ENCODE data around the gene COL23A1. TPM values are rescaled to one million over a fixed set of nuclear protein-coding genes. Genes with fewer than 3 reads are reported as not detected.

Gene COL23A1
- total RNA-seq, 1 experiment from 2014 or later = 0.18 TPM

DNA sequence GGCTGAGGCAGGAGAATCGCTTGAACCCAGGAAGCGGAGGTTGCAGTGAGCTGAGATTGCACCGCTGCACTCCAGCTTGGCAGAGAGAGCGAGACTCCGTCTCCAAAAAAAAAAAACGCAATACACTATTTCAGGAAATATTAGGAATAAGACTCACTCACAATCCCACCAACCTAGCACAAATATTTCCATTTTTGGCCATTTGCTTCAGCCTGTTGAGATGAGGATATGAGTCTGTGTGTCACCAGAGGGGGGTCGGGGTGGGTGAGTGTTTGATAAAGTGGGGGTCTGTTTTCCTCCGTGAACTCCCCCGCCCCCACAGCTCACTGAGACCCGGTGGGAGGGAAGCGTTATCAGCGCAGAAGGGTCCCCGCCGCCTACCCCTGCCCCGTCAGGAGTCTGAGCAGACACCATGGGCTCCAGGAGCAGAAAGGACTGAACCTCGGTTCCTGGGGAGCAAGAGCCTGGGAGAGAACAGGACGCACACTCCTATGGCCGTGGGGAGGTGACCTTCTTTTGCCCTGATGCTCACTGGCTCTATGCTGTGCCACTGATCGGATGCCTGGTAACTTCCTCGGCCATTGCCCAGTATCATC, 203.8 kb downstream of the COL23A1 start:
- Mint-ChIP-seq H3K9me3 (ENCODE audit: unreplicated experiment) (no peaks in the 10 kb centered on the region), H3K27me3 (ENCODE audit: insufficient read depth, unreplicated experiment) (no peaks in the 10 kb centered on the region), H3K4me1 (ENCODE audit: low read depth, unreplicated experiment) (peaks cover 12% of the 10 kb centered on the region), H3K36me3 (ENCODE audit: insufficient read depth, unreplicated experiment) (no peaks in the 10 kb centered on the region), H3K27ac (ENCODE audit: unreplicated experiment) (no peak overlapping the region), H3K4me3 (ENCODE audit: unreplicated experiment) (no peak overlapping the region)
- BruUV-seq (replicated peaks) = no TSS peak
- intact Hi-C loops (cut with micrococcal nuclease; ENCODE audit: unreplicated experiment) = no loop called here
- TF ChIP-seq, protein P1, sequence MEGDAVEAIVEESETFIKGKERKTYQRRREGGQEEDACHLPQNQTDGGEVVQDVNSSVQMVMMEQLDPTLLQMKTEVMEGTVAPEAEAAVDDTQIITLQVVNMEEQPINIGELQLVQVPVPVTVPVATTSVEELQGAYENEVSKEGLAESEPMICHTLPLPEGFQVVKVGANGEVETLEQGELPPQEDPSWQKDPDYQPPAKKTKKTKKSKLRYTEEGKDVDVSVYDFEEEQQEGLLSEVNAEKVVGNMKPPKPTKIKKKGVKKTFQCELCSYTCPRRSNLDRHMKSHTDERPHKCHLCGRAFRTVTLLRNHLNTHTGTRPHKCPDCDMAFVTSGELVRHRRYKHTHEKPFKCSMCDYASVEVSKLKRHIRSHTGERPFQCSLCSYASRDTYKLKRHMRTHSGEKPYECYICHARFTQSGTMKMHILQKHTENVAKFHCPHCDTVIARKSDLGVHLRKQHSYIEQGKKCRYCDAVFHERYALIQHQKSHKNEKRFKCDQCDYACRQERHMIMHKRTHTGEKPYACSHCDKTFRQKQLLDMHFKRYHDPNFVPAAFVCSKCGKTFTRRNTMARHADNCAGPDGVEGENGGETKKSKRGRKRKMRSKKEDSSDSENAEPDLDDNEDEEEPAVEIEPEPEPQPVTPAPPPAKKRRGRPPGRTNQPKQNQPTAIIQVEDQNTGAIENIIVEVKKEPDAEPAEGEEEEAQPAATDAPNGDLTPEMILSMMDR (IDR thresholded peaks at IDR 0.05; ENCODE audit: insufficient read depth in 1 of 2, low read depth in 1 of 2, low read length in 1 of 2, severe bottlenecking in 1 of 2, unreplicated experiment in 1 of 2) = no peak
- ChIA-PET CTCF (interaction anchor here (0.6 kb wide), 1 partner anchor 635 kb away, joined by 6 read pairs; no protein-coding TSS in a partner anchor), POLR2A (no interaction called here)
- H3K4me3 ChIP-seq (ENCODE audit: low read depth, low read length) = no peak overlapping the region
- H3K9me3 ChIP-seq = no peaks in the 10 kb centered on the region
- H3K36me3 ChIP-seq (ENCODE audit: control insufficient read depth, insufficient read depth, low read length) = no peaks in the 10 kb centered on the region
- H3K4me1 ChIP-seq = no peaks in the 10 kb centered on the region
- no peaks in the 10 kb centered on the region for H3K27me3 ChIP-seq (replicated peaks; ENCODE audit: control insufficient read depth, insufficient read depth, low read length)
- no peak for DNase-seq

DNA sequence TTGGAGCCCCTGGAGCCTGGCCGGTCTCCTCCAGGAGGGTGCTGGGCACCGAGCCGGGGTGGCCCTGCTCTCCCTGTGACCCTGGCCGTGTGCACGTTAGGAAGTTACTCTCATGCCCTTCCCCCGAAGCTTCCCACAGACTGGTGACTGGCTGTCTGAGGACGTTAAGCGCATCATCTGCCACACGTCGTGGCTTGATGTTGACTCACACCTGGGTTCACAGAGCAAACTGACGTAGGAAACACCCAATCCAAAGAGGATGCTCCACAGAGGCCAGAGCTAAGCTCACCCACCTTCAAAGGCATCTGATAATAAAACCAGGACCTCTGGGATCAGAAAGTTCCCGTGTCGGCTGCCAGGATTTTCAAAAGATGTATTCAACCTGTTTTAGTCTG, 204.7 kb downstream of the COL23A1 start:
- intact Hi-C loops (cut with micrococcal nuclease; ENCODE audit: unreplicated experiment) = no loop called here
- no peaks in the 10 kb centered on the region for H3K4me1 ChIP-seq
- H3K36me3 ChIP-seq (ENCODE audit: control insufficient read depth, insufficient read depth, low read length) = no peaks in the 10 kb centered on the region
- no peak overlapping the region for H3K4me3 ChIP-seq (ENCODE audit: low read depth, low read length)
- Mint-ChIP-seq H3K27me3 (ENCODE audit: insufficient read depth, unreplicated experiment) (no peaks in the 10 kb centered on the region), H3K36me3 (ENCODE audit: insufficient read depth, unreplicated experiment) (no peaks in the 10 kb centered on the region), H3K9me3 (ENCODE audit: unreplicated experiment) (no peaks in the 10 kb centered on the region), H3K27ac (ENCODE audit: unreplicated experiment) (no peak overlapping the region), H3K4me1 (ENCODE audit: low read depth, unreplicated experiment) (peaks cover 12% of the 10 kb centered on the region), H3K4me3 (ENCODE audit: unreplicated experiment) (no peak overlapping the region)
- no peaks in the 10 kb centered on the region for H3K9me3 ChIP-seq
- H3K27me3 ChIP-seq (replicated peaks; ENCODE audit: control insufficient read depth, insufficient read depth, low read length) = no peaks in the 10 kb centered on the region
- TF ChIP-seq, protein P1 (IDR thresholded peaks at IDR 0.05; ENCODE audit: insufficient read depth in 1 of 2, low read depth in 1 of 2, low read length in 1 of 2, severe bottlenecking in 1 of 2, unreplicated experiment in 1 of 2) = no peak
- DNase-seq = no peak
- CTCF ChIA-PET = interaction anchor here (0.6 kb wide), 1 partner anchor 635 kb away, joined by 6 read pairs; no protein-coding TSS in a partner anchor
- POLR2A ChIA-PET = no interaction called here
- no TSS peak for BruUV-seq (replicated peaks)

DNA sequence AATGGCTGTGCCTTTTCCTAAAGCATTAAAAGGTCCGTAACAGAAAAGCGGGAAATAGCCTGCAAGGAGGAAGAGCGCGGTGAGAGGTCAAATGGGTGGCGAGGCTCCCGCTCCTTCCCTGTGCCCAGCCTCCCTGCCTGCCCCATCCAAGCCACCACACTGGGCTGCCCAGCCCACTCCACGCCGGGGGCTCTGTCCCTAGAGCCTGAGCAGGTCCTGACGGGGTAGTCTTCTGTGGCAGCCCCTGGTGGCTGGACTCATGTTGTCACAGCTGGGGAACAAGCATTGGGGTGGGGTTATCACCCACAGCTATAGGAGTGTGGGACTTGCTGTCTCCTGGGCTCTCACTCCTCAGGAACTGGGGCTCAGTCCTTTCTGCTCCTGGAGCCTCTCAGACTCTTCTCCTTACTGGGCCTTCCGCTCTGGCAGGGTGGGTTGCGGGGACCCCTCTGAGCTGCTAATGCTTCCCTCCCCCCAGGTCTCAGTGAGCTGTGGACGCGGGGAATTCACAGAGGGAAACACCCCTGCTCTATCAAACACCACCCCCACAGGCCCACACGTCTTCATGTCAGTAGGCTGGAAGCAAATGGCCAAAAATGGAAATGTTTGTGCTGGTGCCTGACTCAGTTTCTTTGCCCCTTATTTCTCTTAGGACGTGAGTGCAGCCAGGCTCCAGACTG, 205.2 kb downstream of the COL23A1 start:
- no peaks in the 10 kb centered on the region for H3K27me3 Mint-ChIP-seq (ENCODE audit: insufficient read depth, unreplicated experiment)
- DNase-seq = no peak
- ChIA-PET CTCF (interaction anchor here (0.7 kb wide), 1 partner anchor 38 kb away, joined by 3 read pairs; no protein-coding TSS in a partner anchor), POLR2A (no interaction called here)
- TF ChIP-seq, protein P1 (IDR thresholded peaks at IDR 0.05; ENCODE audit: insufficient read depth in 1 of 2, low read depth in 1 of 2, low read length in 1 of 2, severe bottlenecking in 1 of 2, unreplicated experiment in 1 of 2) = no peak
- no peak overlapping the region for H3K4me3 Mint-ChIP-seq (ENCODE audit: unreplicated experiment)
- H3K4me1 ChIP-seq = no peaks in the 10 kb centered on the region
- intact Hi-C loops (cut with micrococcal nuclease; ENCODE audit: unreplicated experiment) = no loop called here
- no peaks in the 10 kb centered on the region for H3K36me3 ChIP-seq (ENCODE audit: control insufficient read depth, insufficient read depth, low read length)
- BruUV-seq (replicated peaks) = no TSS peak
- H3K4me1 Mint-ChIP-seq (ENCODE audit: low read depth, unreplicated experiment) = peaks cover 12% of the 10 kb centered on the region
- no peak overlapping the region for H3K4me3 ChIP-seq (ENCODE audit: low read depth, low read length)
- H3K9me3 ChIP-seq = no peaks in the 10 kb centered on the region
- H3K36me3 Mint-ChIP-seq (ENCODE audit: insufficient read depth, unreplicated experiment) = no peaks in the 10 kb centered on the region
- H3K27me3 ChIP-seq (replicated peaks; ENCODE audit: control insufficient read depth, insufficient read depth, low read length) = no peaks in the 10 kb centered on the region
- H3K9me3 Mint-ChIP-seq (ENCODE audit: unreplicated experiment) = no peaks in the 10 kb centered on the region
- no peak overlapping the region for H3K27ac Mint-ChIP-seq (ENCODE audit: unreplicated experiment)

Measured in Caco-2 (cell line).